DMS114 treated with DMSO at 0.1 percent for 48 hours (cell line): ENCODE measurements around the gene STIM1.

ENCODE experiments used
- DNase-seq: peaks from one replicate; lab custom pipeline; 2025; ENCODE audit not compliant: unreplicated experiment; lab: John Stamatoyannopoulos, UW

STIM1 gene

GRCh38 chr11:3909901-3910300 is 54.4 kb downstream of the STIM1 start:
- DNase-seq: no peak

GRCh38 chr11:3911908-3912505 is 56.5 kb downstream of the STIM1 start:
- DNase-seq: no peak

- no peak for DNase-seq
Observed at GRCh38 chr11:3913921-3914320, 58.5 kb downstream of the STIM1 start.

GRCh38 chr11:3914805-3915204 is 59.3 kb downstream of the STIM1 start:
- DNase-seq: no peak

GRCh38 chr11:3916962-3917361 is 61.5 kb downstream of the STIM1 start:
- no peak for DNase-seq

GRCh38 chr11:3920148-3920852 is 64.8 kb downstream of the STIM1 start:
- DNase-seq: no peak

GRCh38 chr11:3922056-3922455 is 66.6 kb downstream of the STIM1 start:
- no peak for DNase-seq

- no peak for DNase-seq
Observed at GRCh38 chr11:3925513-3925912, 70.0 kb downstream of the STIM1 start.

- no peak for DNase-seq
Observed at GRCh38 chr11:3926458-3927095, 71.1 kb downstream of the STIM1 start.

GRCh38 chr11:3927129-3927796 is 71.8 kb downstream of the STIM1 start:
- no peak for DNase-seq

- no peak for DNase-seq
Observed at GRCh38 chr11:3929232-3929631, 73.8 kb downstream of the STIM1 start.

- no peak for DNase-seq
Observed at GRCh38 chr11:3929649-3930048, 74.2 kb downstream of the STIM1 start.

GRCh38 chr11:3932698-3933097 is 77.2 kb downstream of the STIM1 start:
- no peak for DNase-seq

- no peak for DNase-seq
Observed at GRCh38 chr11:3933165-3933628, 77.7 kb downstream of the STIM1 start.

- no peak for DNase-seq
Observed at GRCh38 chr11:3934658-3935057, 79.2 kb downstream of the STIM1 start.

GRCh38 chr11:3936517-3936916 is 81.1 kb downstream of the STIM1 start:
- DNase-seq: no peak

GRCh38 chr11:3939211-3939610 is 83.7 kb downstream of the STIM1 start:
- no peak for DNase-seq

- no peak for DNase-seq
Observed at GRCh38 chr11:3939651-3940190, 84.3 kb downstream of the STIM1 start.

GRCh38 chr11:3942160-3942955 is 86.9 kb downstream of the STIM1 start:
- no peak for DNase-seq

- DNase-seq: no peak
Observed at GRCh38 chr11:3942956-3943497, 87.6 kb downstream of the STIM1 start.
